ENCODE data around the gene CRY1. TPM values are rescaled to one million over a fixed set of nuclear protein-coding genes. Genes with fewer than 3 reads are reported as not detected.

The CRY1 gene
- total RNA-seq, 1 donor from 2014 or later, result 29.3 TPM

GRCh38 chr12:106971065-106971464 is 122.3 kb downstream of the CRY1 start:
- DNase-seq (ENCODE audit: low read depth), result peak; percentile 61

- no peak for DNase-seq (ENCODE audit: low read depth)
Measured at GRCh38 chr12:106964526-106964925, 128.8 kb downstream of the CRY1 start.

GRCh38 chr12:106962286-106962685 is 131.1 kb downstream of the CRY1 start:
- DNase-seq (ENCODE audit: low read depth), result no peak

GRCh38 chr12:106960443-106960842 is 132.9 kb downstream of the CRY1 start:
- no peak for DNase-seq (ENCODE audit: low read depth)

GRCh38 chr12:106957583-106957982 is 135.8 kb downstream of the CRY1 start:
- no peak for DNase-seq (ENCODE audit: low read depth)

- DNase-seq (ENCODE audit: low read depth), result peak; percentile 76
Measured at GRCh38 chr12:106956048-106956578, 137.2 kb downstream of the CRY1 start.

GRCh38 chr12:106955377-106956047 is 137.8 kb downstream of the CRY1 start, which contains the start of gene TMEM263:
Gene TMEM263, plus strand, starts transcription at chr12:106955907. Its CDS starts 11,210 bp downstream, at chr12:106967117.
- DNase-seq (ENCODE audit: low read depth), result peak; percentile 97

GRCh38 chr12:106954462-106955376 is 138.6 kb downstream of the CRY1 start:
- peak; percentile 39 for DNase-seq (ENCODE audit: low read depth)

- DNase-seq (ENCODE audit: low read depth), result no peak
Measured at GRCh38 chr12:106953352-106954250, 139.7 kb downstream of the CRY1 start.

- no peak for DNase-seq (ENCODE audit: low read depth)
Measured at GRCh38 chr12:106950591-106950990, 142.8 kb downstream of the CRY1 start.

GRCh38 chr12:106947461-106947860 is 145.9 kb downstream of the CRY1 start:
- no peak for DNase-seq (ENCODE audit: low read depth)

GRCh38 chr12:106945261-106945851 is 148.0 kb downstream of the CRY1 start:
- no peak for DNase-seq (ENCODE audit: low read depth)

GRCh38 chr12:106942775-106943174 is 150.6 kb downstream of the CRY1 start:
- peak; percentile 80 for DNase-seq (ENCODE audit: low read depth)

- DNase-seq (ENCODE audit: low read depth), result no peak
Measured at GRCh38 chr12:106941481-106942156, 151.7 kb downstream of the CRY1 start.

Other genes with a start within 250 kb of the CRY1 start
- gene TMEM263, start 137.6 kb downstream of the CRY1 start, total RNA-seq, result 77.9 and 105 TPM in 2 replicates
- 19.3 and 46.2 TPM in 2 replicates for gene MTERF2, start 106.4 kb downstream of the CRY1 start, total RNA-seq